GM10248 (cell line): ENCODE measurements around the gene FGF18.

Experiments used
- CTCF ChIA-PET: fragments of 300-600 bp; sonication (Branson Sonifier 250); formaldehyde crosslinking; extraction: SDS; loops from one replicate; lab custom pipeline; 2021; ENCODE audit warnings: antibody characterized with exemption; lab: Yijun Ruan, JAX
- POLR2A ChIA-PET: fragments of 350-650 bp; sonication (Branson Sonifier 250); formaldehyde crosslinking; extraction: SDS; loops from one replicate; lab custom pipeline; 2020; ENCODE audit warnings: antibody characterized with exemption; lab: Yijun Ruan, JAX
- DNase-seq: peaks from one replicate; pipeline ENCODE4 v3.0.0; 2012; ENCODE audit errors: extremely low spot score
- CTCF ChIP-seq: IDR thresholded peaks from 2 replicates; pipeline ENCODE4 v1.5.1; 2012; ENCODE audit warnings: mild to moderate bottlenecking, low read depth; ENCODE audit errors: extremely low read depth, missing control alignments, control extremely low read depth

FGF18 gene

GRCh38 chr5:171386861-171387344, 32.5 kb upstream of the FGF18 start:
- DNase-seq, result no peak
- CTCF ChIA-PET, result interaction anchor here (1.1 to 1.9 kb wide), 2 partner anchors 20 to 31 kb away, joined by 3 to 5 read pairs; no protein-coding TSS in a partner anchor

GRCh38 chr5:171387345-171387969, 32.0 kb upstream of the FGF18 start, which contains the start of gene NPM1:
Gene NPM1, plus strand, starts transcription at chr5:171387849. Its CDS starts 100 bp downstream, at chr5:171387949.
- peak; percentile 100 for DNase-seq
- ChIA-PET CTCF (interaction anchor here (0.8 to 1.9 kb wide), 4 partner anchors 20 to 176 kb away, joined by 3 to 5 read pairs (median 3); no protein-coding TSS in a partner anchor), POLR2A (interaction anchor here (0.6 to 1.5 kb wide), 15 partner anchors 8 to 1581 kb away, joined by 3 to 6 read pairs (median 3); partner anchors contain the start of genes FBXW11 and FGF18)
- TF ChIP-seq CTCF, result no peak

More at GRCh38 chr5:171386861-171387344, 32.5 kb upstream of the FGF18 start:
- POLR2A ChIA-PET, result interaction anchor here (0.5 to 1.5 kb wide), 6 partner anchors 8 to 1582 kb away, joined by 3 to 5 read pairs (median 3); no protein-coding TSS in a partner anchor
- TF ChIP-seq CTCF, result no peak

- TF ChIP-seq CTCF, result no peak
- POLR2A ChIA-PET, result interaction anchor here (0.6 to 1.5 kb wide), 13 partner anchors 9 to 1580 kb away, joined by 3 to 6 read pairs (median 4); partner anchors contain the start of genes FBXW11 and FGF18
- peak; percentile 73 for DNase-seq
- CTCF ChIA-PET, result interaction anchor here (0.8 to 1.1 kb wide), 3 partner anchors 9 to 177 kb away, joined by 3 read pairs; no protein-coding TSS in a partner anchor
These were observed 31.3 kb upstream of the FGF18 start for GRCh38 chr5:171387970-171388815.

GRCh38 chr5:171388816-171389168, 30.7 kb upstream of the FGF18 start:
- no peak for TF ChIP-seq CTCF
- no peak for DNase-seq
- CTCF ChIA-PET, result interaction anchor here (1.0 kb wide), 1 partner anchor 10 kb away, joined by 3 read pairs; no protein-coding TSS in a partner anchor
- POLR2A ChIA-PET, result interaction anchor here (0.7 to 1.2 kb wide), 5 partner anchors 8 to 618 kb away, joined by 3 to 6 read pairs (median 3); partner anchors contain the start of gene FBXW11

DNA sequence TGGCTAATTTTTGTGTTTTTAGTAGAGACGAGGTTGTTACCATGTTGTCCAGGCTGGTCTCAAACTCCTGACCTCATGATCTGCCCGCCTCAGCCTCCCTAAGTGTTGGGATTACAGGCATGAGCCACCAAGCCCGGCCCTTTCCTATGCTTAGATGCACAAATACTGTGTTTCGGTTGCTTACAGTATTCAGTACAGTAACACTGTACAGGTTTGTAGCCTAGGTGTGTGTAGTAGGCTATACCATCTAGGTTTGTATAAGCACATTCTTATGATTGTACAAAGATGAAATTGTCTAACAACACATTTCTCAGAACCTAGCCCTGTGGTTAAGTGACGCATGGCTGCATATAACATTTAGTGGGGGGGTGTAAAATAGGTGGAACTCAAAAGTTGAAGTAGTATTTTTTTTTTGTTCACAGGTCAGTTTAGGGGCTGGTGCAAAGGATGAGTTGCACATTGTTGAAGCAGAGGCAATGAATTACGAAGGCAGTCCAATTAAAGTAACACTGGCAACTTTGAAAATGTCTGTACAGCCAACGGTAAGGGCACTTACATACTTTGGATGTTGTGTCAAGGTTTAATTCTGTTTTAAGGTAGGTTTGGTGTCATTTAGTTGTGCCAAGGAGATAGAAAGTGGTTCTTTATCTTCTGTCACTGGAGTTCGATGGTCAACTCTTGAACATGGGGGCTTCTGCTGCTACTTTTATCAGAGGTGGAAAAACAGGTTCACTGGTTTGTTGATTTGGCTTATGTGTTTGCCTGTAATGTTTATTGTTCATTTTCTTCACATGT, 28.4 kb upstream of the FGF18 start:
- ChIA-PET CTCF (no interaction called here), POLR2A (interaction anchor here (0.7 kb wide), 1 partner anchor 18 kb away, joined by 3 read pairs; no protein-coding TSS in a partner anchor)
- TF ChIP-seq CTCF, result no peak
- DNase-seq, result no peak
